GM12878 (cell line): Measurements from ENCODE around the gene KLHDC10. TPM values are rescaled to one million over a fixed set of nuclear protein-coding genes. Genes with fewer than 3 reads are reported as not detected.

ENCODE experiments used
- ATAC-seq: fragments of 200-7000 bp; cut with Tn5 transposase; 3 replicates; pipeline ENCODE4 v1.9.1; 2020; ENCODE audit warnings: mild to moderate bottlenecking, moderate library complexity
- BruUV-seq: library from RNA; stranded (reverse); fragments of 400-500 nt; replicated peaks from 2 replicates; lab custom pipeline; 2021; lab: Mats Ljungman, UMichigan
- CTCF ChIA-PET: fragments of 300-600 bp; sonication (Branson Sonifier 250); formaldehyde crosslinking; extraction: SDS; loops from one replicate; lab custom pipeline; 2021; ENCODE audit warnings: inconsistent platforms; lab: Yijun Ruan, JAX
- POLR2A ChIA-PET: fragments of 350-600 bp; formaldehyde crosslinking; extraction: SDS; loops from one replicate; lab custom pipeline; 2021; ENCODE audit warnings: inconsistent platforms; lab: Charles Lee
- RAD21 ChIA-PET: fragments of 300-600 bp; sonication (Branson Sonifier 250); formaldehyde crosslinking; loops from one replicate; lab custom pipeline; 2023; ENCODE audit warnings: antibody characterized with exemption; ENCODE audit not compliant: unreplicated experiment; lab: Charles Lee
- SMC1A ChIA-PET: fragments of 300-600 bp; sonication (Branson Sonifier 250); formaldehyde crosslinking; loops from one replicate; lab custom pipeline; 2023; ENCODE audit not compliant: unreplicated experiment, uncharacterized antibody; lab: Charles Lee
- DNase-seq: peaks from one replicate; pipeline ENCODE4 v3.0.0-alpha.2; 2011; ENCODE audit warnings: low read depth, low spot score
- FAIRE-seq: peaks from 3 replicates; lab custom pipeline; 2011; peaks lifted over from hg19 to GRCh38; lab: Jason Lieb, UNC
- H2AFZ ChIP-seq: 2 replicates; pipeline ENCODE4 v1.6.0; 2011; ENCODE audit warnings: low read depth, low read length, control low read depth; ENCODE audit not compliant: control insufficient read depth
- H3K27ac ChIP-seq: 2 replicates; pipeline ENCODE4 v1.5.1; 2011; ENCODE audit warnings: control low read depth; ENCODE audit not compliant: control insufficient read depth, insufficient read depth
- H3K27me3 ChIP-seq, 2 experiments: replicated peaks in 1 of 2; 2 replicates each; pipeline versions ENCODE4 v1.6.0 to v1.6.1; 2011; ENCODE audit warnings: low read length in 1 of 2; ENCODE audit not compliant: control insufficient read depth in 2 of 2, insufficient read depth in 2 of 2
- H3K36me3 ChIP-seq, 2 experiments: 2 replicates each; pipeline ENCODE4 v1.5.1; 2011; ENCODE audit warnings: low read length in 1 of 2; ENCODE audit not compliant: control insufficient read depth in 2 of 2, insufficient read depth in 2 of 2
- H3K4me1 ChIP-seq: 2 replicates; pipeline ENCODE4 v1.6.1; 2011; ENCODE audit warnings: mild to moderate bottlenecking, low read length, moderate library complexity, mixed read lengths; ENCODE audit not compliant: control insufficient read depth, insufficient read depth
- H3K4me2 ChIP-seq: 2 replicates; pipeline ENCODE4 v1.6.0; 2011; ENCODE audit warnings: control low read depth; ENCODE audit not compliant: control insufficient read depth, insufficient read depth
- H3K4me3 ChIP-seq: fragments of 200-600 bp; sonication (generic); 2 replicates; pipeline ENCODE4 v1.5.1; 2016
- H3K79me2 ChIP-seq: 2 replicates; pipeline ENCODE4 v1.6.0; 2011; ENCODE audit warnings: low read length; ENCODE audit not compliant: control insufficient read depth, insufficient read depth
- H3K9ac ChIP-seq: 2 replicates; pipeline ENCODE4 v1.8.0; 2011; ENCODE audit warnings: low read length, control low read depth, mixed read lengths; ENCODE audit not compliant: control insufficient read depth, insufficient read depth
- H3K9me3 ChIP-seq: replicated peaks from 3 replicates; pipeline ENCODE4 v1.5.1; 2011; ENCODE audit warnings: mild to moderate bottlenecking, low read length; ENCODE audit not compliant: control insufficient read depth, insufficient read depth
- H4K20me1 ChIP-seq: 2 replicates; pipeline ENCODE4 v1.6.0; 2011; ENCODE audit not compliant: control insufficient read depth, insufficient read depth
- BMI1 ChIP-seq: fragments of 450-650 bp; IDR thresholded peaks from 2 replicates; pipeline ENCODE4 v1.6.1; 2016; ENCODE audit warnings: mild to moderate bottlenecking, moderate library complexity, borderline replicate concordance
- EED ChIP-seq: sonication (generic); IDR thresholded peaks from 2 replicates; pipeline ENCODE4 v1.6.1; 2016; ENCODE audit warnings: antibody characterized with exemption, low read depth
- FOS ChIP-seq: IDR thresholded peaks from 3 replicates; pipeline ENCODE4 v1.6.1; 2011; ENCODE audit warnings: borderline replicate concordance; ENCODE audit not compliant: insufficient read length; ENCODE audit errors: extremely low read depth
- SPI1 ChIP-seq: IDR thresholded peaks from 2 replicates; pipeline ENCODE4 v1.6.1; 2011; ENCODE audit warnings: low read depth, mild to moderate bottlenecking, low read length, moderate library complexity, borderline replicate concordance; ENCODE audit not compliant: insufficient read depth
- WGBS: methylation state at CpG from one replicate; pipeline ENCODE4 v1.1.6; 2016; ENCODE audit warnings: low lambda C conversion rate; ENCODE audit not compliant: insufficient replicate concordance, insufficient coverage; ENCODE audit errors: missing lambda C conversion rate; 5-methylcytosine and 5-hydroxymethylcytosine counted together
- in situ Hi-C: fragments of 300-500 bp; cut with MboI; formaldehyde crosslinking; loops from 9 replicates; pipeline ENCODE4 v1.14.3; 2018; ENCODE audit warnings: mixed read lengths
- intact Hi-C: fragments of 100-400 bp; cut with micrococcal nuclease; formaldehyde crosslinking; loops from one replicate; pipeline ENCODE4 v1.14.2; 2022; ENCODE audit not compliant: unreplicated experiment
- polyA plus RNA-seq, 11 experiments: library from polyadenylated mRNA; depleted of rRNA in 4 of 11; unstranded in 6 of 11; stranded (reverse) in 5 of 11; fragments of >200 nt; fragmentation: Nextera tagmentation in 4 of 11; fragmentation: Illumina TruSeq in 1 of 11; extraction: Ambion mirVana in 4 of 11; extraction: Trizol in 1 of 11; gene quantifications; 1 replicate in 1 of 11; 2 replicates in 10 of 11; pipeline versions ENCODE4 v1.2.1 to v1.2.3, GENCODE V29; 2011 to 2016; ENCODE audit warnings: inconsistent platforms in 2 of 11, missing spikeins in 2 of 11, low read depth in 1 of 11
- total RNA-seq, 4 experiments: library from RNA; depleted of rRNA in 3 of 4; stranded (reverse); fragments of >200 nt in 3 of 4; fragmentation: Illumina TruSeq in 1 of 4; extraction: Trizol in 1 of 4; gene quantifications; 2 replicates each; pipeline versions ENCODE4 v1.2.1 to v1.2.3, GENCODE V29; 2013 to 2021
- TF ChIP-seq, protein P1 (sequence below): IDR thresholded peaks from 2 replicates; pipeline ENCODE4 v1.6.1; 2011; ENCODE audit warnings: borderline replicate concordance, low read depth, mild to moderate bottlenecking, moderate library complexity, mixed read lengths, low read length; ENCODE audit not compliant: insufficient read depth; ENCODE audit errors: extremely low read length
- TF ChIP-seq, protein P2 (sequence below): IDR thresholded peaks from 2 replicates; pipeline ENCODE4 v1.6.1; 2011; ENCODE audit warnings: low read depth, mild to moderate bottlenecking, low read length, moderate library complexity, borderline replicate concordance; ENCODE audit errors: extremely low read depth
- TF ChIP-seq, protein P3 (sequence below): fragments of 450-650 bp; IDR thresholded peaks from 2 replicates; pipeline ENCODE4 v1.6.1; 2017; ENCODE audit warnings: mild to moderate bottlenecking, low read depth, inconsistent platforms; ENCODE audit not compliant: poor library complexity, severe bottlenecking
- TF ChIP-seq, protein P4 (sequence below): fragments of 450-650 bp; IDR thresholded peaks from 2 replicates; pipeline ENCODE4 v1.6.1; 2016; ENCODE audit warnings: mild to moderate bottlenecking
- TF ChIP-seq, protein P5 (sequence below): IDR thresholded peaks from 2 replicates; pipeline ENCODE4 v1.6.1; 2012; ENCODE audit warnings: low read depth, low read length, improper control_type of control experiment
- TF ChIP-seq, protein P6 (sequence below): IDR thresholded peaks from 2 replicates; pipeline ENCODE4 v1.6.1; 2012; ENCODE audit warnings: improper control_type of control experiment, low read depth, low read length; ENCODE audit not compliant: insufficient replicate concordance

Gene KLHDC10
- total and polyA plus RNA-seq, 10 of the 15 experiments (the other 5 are each of a cell fraction or from before 2014, with no cell fraction given), result 2.9 to 20.6 (median 9.4) TPM

DNA sequence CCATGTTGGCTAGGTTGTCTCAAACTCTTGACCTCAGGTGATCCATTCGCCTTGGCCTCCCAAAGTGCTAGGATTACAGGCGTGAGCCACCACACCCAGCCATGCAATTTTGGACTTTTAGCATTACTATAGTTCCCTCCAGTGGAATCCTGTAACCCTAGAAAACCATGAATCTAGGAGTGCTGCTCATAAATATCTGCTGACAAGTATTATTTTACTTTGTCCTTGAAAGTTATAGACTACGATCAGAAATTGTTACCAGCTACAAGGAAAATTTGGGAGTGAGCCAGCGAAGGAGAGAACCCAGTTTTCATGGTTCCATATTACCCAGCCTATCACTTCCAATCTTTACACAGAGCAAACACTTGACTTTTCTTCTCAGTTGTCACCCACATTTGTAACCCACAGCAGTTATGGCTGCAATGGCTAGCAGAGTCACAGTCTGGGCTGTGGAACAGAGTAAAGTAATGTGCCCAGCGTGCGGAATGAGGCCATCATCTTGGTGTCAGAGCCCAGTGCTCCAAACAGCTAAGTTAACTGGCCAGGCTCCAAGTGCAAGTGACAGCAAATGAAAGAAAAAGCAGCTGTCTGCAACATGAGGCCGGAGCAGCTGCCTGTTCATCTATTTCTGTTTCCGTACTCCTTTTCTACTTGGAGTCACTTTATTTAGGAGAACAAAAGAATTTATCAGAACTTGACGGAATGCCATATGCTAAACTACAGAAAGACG is 49.1 kb upstream of the KLHDC10 start:
- in situ Hi-C loops (no loop called here), intact Hi-C loops (no loop called here)
- H2AFZ ChIP-seq, result no peak overlapping the region
- SMC1A ChIA-PET, result no interaction called here
- POLR2A ChIA-PET, result interaction anchor here (0.6 to 0.7 kb wide), 2 partner anchors 84 to 430 kb away, joined by 3 to 4 read pairs; no protein-coding TSS in a partner anchor
- FAIRE-seq, result no peak
- H3K4me2 ChIP-seq, result no peak overlapping the region
- RAD21 ChIA-PET, result no interaction called here
- CTCF ChIA-PET, result no interaction called here
- no peak overlapping the region for H3K9ac ChIP-seq
- no peak for DNase-seq
- H3K9me3 ChIP-seq, result no peaks in the 10 kb centered on the region
- WGBS, result over 99% methylated on average over 10 of the region's 10 CpGs
- ATAC-seq, result no peak
- no TSS peak for BruUV-seq
- peaks cover 10 to 13% of the 10 kb centered on the region in 2 experiments for H3K36me3 ChIP-seq
- H3K4me1 ChIP-seq, result no peaks in the 10 kb centered on the region
- no peak overlapping the region for H3K27ac ChIP-seq
- no peaks in the 10 kb centered on the region for H3K79me2 ChIP-seq
- no peaks in the 10 kb centered on the region for H3K27me3 ChIP-seq
- H4K20me1 ChIP-seq, result no peaks in the 10 kb centered on the region
- no peak overlapping the region for H3K4me3 ChIP-seq
- no peak for TF ChIP-seq BMI1
- no peak for TF ChIP-seq FOS
- TF ChIP-seq, protein P1, sequence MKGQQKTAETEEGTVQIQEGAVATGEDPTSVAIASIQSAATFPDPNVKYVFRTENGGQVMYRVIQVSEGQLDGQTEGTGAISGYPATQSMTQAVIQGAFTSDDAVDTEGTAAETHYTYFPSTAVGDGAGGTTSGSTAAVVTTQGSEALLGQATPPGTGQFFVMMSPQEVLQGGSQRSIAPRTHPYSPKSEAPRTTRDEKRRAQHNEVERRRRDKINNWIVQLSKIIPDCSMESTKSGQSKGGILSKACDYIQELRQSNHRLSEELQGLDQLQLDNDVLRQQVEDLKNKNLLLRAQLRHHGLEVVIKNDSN, result no peak
- TF ChIP-seq SPI1, result no peak
- TF ChIP-seq, protein P2, sequence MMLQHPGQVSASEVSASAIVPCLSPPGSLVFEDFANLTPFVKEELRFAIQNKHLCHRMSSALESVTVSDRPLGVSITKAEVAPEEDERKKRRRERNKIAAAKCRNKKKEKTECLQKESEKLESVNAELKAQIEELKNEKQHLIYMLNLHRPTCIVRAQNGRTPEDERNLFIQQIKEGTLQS, result no peak
- TF ChIP-seq, protein P3, sequence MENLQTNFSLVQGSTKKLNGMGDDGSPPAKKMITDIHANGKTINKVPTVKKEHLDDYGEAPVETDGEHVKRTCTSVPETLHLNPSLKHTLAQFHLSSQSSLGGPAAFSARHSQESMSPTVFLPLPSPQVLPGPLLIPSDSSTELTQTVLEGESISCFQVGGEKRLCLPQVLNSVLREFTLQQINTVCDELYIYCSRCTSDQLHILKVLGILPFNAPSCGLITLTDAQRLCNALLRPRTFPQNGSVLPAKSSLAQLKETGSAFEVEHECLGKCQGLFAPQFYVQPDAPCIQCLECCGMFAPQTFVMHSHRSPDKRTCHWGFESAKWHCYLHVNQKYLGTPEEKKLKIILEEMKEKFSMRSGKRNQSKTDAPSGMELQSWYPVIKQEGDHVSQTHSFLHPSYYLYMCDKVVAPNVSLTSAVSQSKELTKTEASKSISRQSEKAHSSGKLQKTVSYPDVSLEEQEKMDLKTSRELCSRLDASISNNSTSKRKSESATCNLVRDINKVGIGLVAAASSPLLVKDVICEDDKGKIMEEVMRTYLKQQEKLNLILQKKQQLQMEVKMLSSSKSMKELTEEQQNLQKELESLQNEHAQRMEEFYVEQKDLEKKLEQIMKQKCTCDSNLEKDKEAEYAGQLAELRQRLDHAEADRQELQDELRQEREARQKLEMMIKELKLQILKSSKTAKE, result no peak
- TF ChIP-seq, protein P4, sequence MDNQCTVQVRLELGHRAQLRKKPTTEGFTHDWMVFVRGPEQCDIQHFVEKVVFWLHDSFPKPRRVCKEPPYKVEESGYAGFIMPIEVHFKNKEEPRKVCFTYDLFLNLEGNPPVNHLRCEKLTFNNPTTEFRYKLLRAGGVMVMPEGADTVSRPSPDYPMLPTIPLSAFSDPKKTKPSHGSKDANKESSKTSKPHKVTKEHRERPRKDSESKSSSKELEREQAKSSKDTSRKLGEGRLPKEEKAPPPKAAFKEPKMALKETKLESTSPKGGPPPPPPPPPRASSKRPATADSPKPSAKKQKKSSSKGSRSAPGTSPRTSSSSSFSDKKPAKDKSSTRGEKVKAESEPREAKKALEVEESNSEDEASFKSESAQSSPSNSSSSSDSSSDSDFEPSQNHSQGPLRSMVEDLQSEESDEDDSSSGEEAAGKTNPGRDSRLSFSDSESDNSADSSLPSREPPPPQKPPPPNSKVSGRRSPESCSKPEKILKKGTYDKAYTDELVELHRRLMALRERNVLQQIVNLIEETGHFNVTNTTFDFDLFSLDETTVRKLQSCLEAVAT, result no peak
- TF ChIP-seq, protein P5, sequence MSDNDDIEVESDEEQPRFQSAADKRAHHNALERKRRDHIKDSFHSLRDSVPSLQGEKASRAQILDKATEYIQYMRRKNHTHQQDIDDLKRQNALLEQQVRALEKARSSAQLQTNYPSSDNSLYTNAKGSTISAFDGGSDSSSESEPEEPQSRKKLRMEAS, result no peak
- TF ChIP-seq EED, result no peak
- TF ChIP-seq, protein P6, sequence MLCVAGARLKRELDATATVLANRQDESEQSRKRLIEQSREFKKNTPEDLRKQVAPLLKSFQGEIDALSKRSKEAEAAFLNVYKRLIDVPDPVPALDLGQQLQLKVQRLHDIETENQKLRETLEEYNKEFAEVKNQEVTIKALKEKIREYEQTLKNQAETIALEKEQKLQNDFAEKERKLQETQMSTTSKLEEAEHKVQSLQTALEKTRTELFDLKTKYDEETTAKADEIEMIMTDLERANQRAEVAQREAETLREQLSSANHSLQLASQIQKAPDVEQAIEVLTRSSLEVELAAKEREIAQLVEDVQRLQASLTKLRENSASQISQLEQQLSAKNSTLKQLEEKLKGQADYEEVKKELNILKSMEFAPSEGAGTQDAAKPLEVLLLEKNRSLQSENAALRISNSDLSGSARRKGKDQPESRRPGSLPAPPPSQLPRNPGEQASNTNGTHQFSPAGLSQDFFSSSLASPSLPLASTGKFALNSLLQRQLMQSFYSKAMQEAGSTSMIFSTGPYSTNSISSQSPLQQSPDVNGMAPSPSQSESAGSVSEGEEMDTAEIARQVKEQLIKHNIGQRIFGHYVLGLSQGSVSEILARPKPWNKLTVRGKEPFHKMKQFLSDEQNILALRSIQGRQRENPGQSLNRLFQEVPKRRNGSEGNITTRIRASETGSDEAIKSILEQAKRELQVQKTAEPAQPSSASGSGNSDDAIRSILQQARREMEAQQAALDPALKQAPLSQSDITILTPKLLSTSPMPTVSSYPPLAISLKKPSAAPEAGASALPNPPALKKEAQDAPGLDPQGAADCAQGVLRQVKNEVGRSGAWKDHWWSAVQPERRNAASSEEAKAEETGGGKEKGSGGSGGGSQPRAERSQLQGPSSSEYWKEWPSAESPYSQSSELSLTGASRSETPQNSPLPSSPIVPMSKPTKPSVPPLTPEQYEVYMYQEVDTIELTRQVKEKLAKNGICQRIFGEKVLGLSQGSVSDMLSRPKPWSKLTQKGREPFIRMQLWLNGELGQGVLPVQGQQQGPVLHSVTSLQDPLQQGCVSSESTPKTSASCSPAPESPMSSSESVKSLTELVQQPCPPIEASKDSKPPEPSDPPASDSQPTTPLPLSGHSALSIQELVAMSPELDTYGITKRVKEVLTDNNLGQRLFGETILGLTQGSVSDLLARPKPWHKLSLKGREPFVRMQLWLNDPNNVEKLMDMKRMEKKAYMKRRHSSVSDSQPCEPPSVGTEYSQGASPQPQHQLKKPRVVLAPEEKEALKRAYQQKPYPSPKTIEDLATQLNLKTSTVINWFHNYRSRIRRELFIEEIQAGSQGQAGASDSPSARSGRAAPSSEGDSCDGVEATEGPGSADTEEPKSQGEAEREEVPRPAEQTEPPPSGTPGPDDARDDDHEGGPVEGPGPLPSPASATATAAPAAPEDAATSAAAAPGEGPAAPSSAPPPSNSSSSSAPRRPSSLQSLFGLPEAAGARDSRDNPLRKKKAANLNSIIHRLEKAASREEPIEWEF, result no peak
